K562 (cell line): ENCODE results near the gene CITED2. TPM values are rescaled to one million over a fixed set of nuclear protein-coding genes. Genes with fewer than 3 reads are reported as not detected.

Experiments
- ARHGAP35 ChIP-seq: fragments of 450-650 bp; IDR thresholded peaks from 2 replicates; pipeline ENCODE4 v1.6.1; 2018; ENCODE audit not compliant: partially characterized antibody
- CBFB ChIP-seq: sonication (generic); formaldehyde crosslinking; IDR thresholded peaks from 2 replicates; pipeline ENCODE4 v1.4.0; 2020; ENCODE audit warnings: mild to moderate bottlenecking, missing genetic modification reagents
- CBX3 ChIP-seq, 2 experiments: IDR thresholded peaks; 1 replicate in 1 of 2; 2 replicates in 1 of 2; pipeline ENCODE4 v1.6.1; 2012; ENCODE audit warnings: inconsistent platforms in 2 of 2, low read length in 2 of 2, borderline replicate concordance in 1 of 2, control low read depth in 1 of 2
- ESRRB ChIP-seq: fragments of 250-450 bp; sonication (Bioruptor Pico); IDR thresholded peaks from 2 replicates; pipeline ENCODE4 v1.5.0; 2020; ENCODE audit warnings: mild to moderate bottlenecking, moderate library complexity, borderline replicate concordance
- FOXA1 ChIP-seq: fragments of 450-650 bp; IDR thresholded peaks from 2 replicates; pipeline ENCODE4 v1.6.1; 2016; ENCODE audit warnings: mild to moderate bottlenecking, borderline replicate concordance
- FUS ChIP-seq: fragments of 200-400 bp; formaldehyde crosslinking; optimal IDR thresholded peaks from 2 replicates; pipeline ENCODE3; 2017; ENCODE audit warnings: low read depth, low read length
- GABPB1 ChIP-seq: sonication (generic); formaldehyde crosslinking; IDR thresholded peaks from 2 replicates; pipeline ENCODE4 v1.8.0; 2022; ENCODE audit warnings: mild to moderate bottlenecking, missing genetic modification reagents
- MEF2A ChIP-seq: IDR thresholded peaks from 2 replicates; pipeline ENCODE4 v1.6.1; 2011; ENCODE audit warnings: low read depth, mild to moderate bottlenecking, low read length, moderate library complexity; ENCODE audit not compliant: control insufficient read depth
- RBM34 ChIP-seq: fragments of 200-400 bp; formaldehyde crosslinking; IDR thresholded peaks from 2 replicates; pipeline ENCODE4 v1.6.1; 2018; ENCODE audit warnings: low read length, borderline replicate concordance; ENCODE audit not compliant: insufficient read depth
- ZBTB17 ChIP-seq: fragments of 450-650 bp; formaldehyde crosslinking; IDR thresholded peaks from 2 replicates; pipeline ENCODE4 v1.4.0; 2020; ENCODE audit warnings: mild to moderate bottlenecking
- ZNF23 ChIP-seq: fragments of 250-450 bp; sonication (Bioruptor Pico); IDR thresholded peaks from 2 replicates; pipeline ENCODE4 v1.4.0; 2020; ENCODE audit warnings: mild to moderate bottlenecking
- ZNF764 ChIP-seq: fragments of 250-450 bp; sonication (Bioruptor Pico); IDR thresholded peaks from 2 replicates; pipeline ENCODE4 v1.4.0; 2020; ENCODE audit warnings: low read depth, mild to moderate bottlenecking, moderate library complexity
- polyA plus RNA-seq, 8 experiments: library from polyadenylated mRNA; depleted of rRNA in 4 of 8; stranded (reverse) in 5 of 8; unstranded in 3 of 8; fragments of >200 nt; fragmentation: Nextera tagmentation in 2 of 8; fragmentation: Illumina TruSeq in 1 of 8; extraction: Ambion mirVana in 2 of 8; extraction: Trizol in 1 of 8; gene quantifications; 2 replicates each; pipeline versions ENCODE4 v1.2.1 to v1.2.3, GENCODE V29; 2011 to 2014; ENCODE audit warnings: inconsistent platforms in 1 of 8, missing spikeins in 1 of 8
- total RNA-seq, 7 experiments: library from RNA; depleted of rRNA in 6 of 7; stranded (reverse); fragments of >200 nt in 6 of 7; fragmentation: Illumina TruSeq in 2 of 7; extraction: Trizol in 2 of 7; gene quantifications; 2 replicates each; pipeline versions ENCODE4 v1.2.1 to v1.2.3, GENCODE V29; 2011 to 2021; ENCODE audit warnings: low replicate concordance in 1 of 7
- TF ChIP-seq, protein P1 (sequence below): sonication (generic); formaldehyde crosslinking; IDR thresholded peaks from 2 replicates; pipeline ENCODE4 v1.8.0; 2022; ENCODE audit warnings: mild to moderate bottlenecking, missing genetic modification reagents, borderline replicate concordance
- TF ChIP-seq, protein P2 (sequence below): fragments of 450-650 bp; formaldehyde crosslinking; IDR thresholded peaks from 2 replicates; pipeline ENCODE4 v1.4.0; 2020; ENCODE audit warnings: mild to moderate bottlenecking, mixed read lengths
- TF ChIP-seq, protein P3 (sequence below): fragments of 250-450 bp; sonication (Bioruptor Pico); IDR thresholded peaks from 2 replicates; pipeline ENCODE4 v1.8.0; 2021; ENCODE audit warnings: mild to moderate bottlenecking, moderate library complexity
- TF ChIP-seq, protein P4 (sequence below), 3 experiments: fragments of 200-800 bp in 1 of 3; sonication (Bioruptor generic) in 1 of 3; sonication (generic) in 1 of 3; formaldehyde crosslinking in 1 of 3; IDR thresholded peaks; 2 replicates each; pipeline versions ENCODE4 v1.6.1 to v1.8.0; 2016 to 2022; ENCODE audit warnings: mild to moderate bottlenecking in 2 of 3, missing compliant biosample characterization in 2 of 3, missing genetic modification characterization in 2 of 3, missing genetic modification reagents in 1 of 3
- TF ChIP-seq, protein P5 (sequence below): fragments of 450-650 bp; IDR thresholded peaks from 2 replicates; pipeline ENCODE4 v1.6.1; 2016; ENCODE audit warnings: missing biosample characterization, missing genetic modification characterization
- TF ChIP-seq, protein P6 (sequence below): sonication (generic); formaldehyde crosslinking; IDR thresholded peaks from 2 replicates; pipeline ENCODE4 v1.8.0; 2022; ENCODE audit warnings: mild to moderate bottlenecking, missing genetic modification reagents

CITED2 gene
- total and polyA plus RNA-seq, 9 of the 15 experiments (the other 6 are each of a cell fraction or from before 2014, with no cell fraction given) = 0.21 to 86.1 (median 17.5) TPM

DNA sequence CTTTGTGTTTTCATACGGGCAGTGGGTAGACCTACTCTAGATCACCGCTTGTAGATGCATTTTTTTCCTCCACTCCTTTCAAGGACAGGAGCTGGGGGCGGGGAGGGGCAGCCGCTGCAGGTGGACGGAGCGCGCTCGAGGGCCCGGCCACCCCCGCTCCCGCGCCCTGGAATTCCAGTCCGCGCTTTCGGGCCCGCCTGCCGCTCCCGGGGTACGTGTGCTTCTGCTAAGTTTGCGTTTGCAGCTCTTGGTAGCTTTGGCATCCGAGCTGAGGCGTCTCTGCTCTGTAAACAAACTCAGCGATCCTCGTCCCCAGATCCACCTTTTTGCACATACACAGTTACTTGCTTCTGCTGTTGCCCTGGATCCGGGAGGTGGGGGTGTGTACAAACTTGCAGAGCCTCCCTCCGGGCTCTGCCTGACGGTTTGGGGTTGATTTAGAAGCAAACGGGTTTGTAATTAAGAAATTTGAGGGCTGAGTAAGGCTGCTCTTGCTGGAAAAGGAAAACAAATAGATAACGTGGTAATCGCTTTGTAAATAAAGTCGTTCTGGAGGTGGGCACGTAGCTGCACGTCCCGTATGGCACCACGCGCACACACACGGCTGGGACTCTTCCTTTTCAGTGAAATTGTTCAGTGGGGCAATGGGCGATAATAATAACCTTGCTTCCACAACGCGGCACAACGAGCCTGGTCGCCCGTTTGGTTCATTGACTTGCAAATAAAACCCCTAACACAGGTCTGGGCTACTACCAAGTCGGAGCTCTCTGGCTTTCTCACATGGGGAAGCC, 973 bp upstream of the CITED2 start (continued):
- TF ChIP-seq, protein P1, sequence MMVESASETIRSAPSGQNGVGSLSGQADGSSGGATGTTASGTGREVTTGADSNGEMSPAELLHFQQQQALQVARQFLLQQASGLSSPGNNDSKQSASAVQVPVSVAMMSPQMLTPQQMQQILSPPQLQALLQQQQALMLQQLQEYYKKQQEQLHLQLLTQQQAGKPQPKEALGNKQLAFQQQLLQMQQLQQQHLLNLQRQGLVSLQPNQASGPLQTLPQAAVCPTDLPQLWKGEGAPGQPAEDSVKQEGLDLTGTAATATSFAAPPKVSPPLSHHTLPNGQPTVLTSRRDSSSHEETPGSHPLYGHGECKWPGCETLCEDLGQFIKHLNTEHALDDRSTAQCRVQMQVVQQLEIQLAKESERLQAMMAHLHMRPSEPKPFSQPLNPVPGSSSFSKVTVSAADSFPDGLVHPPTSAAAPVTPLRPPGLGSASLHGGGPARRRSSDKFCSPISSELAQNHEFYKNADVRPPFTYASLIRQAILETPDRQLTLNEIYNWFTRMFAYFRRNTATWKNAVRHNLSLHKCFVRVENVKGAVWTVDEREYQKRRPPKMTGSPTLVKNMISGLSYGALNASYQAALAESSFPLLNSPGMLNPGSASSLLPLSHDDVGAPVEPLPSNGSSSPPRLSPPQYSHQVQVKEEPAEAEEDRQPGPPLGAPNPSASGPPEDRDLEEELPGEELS (CRISPR knock-in tag) = peak; percentile 58
- TF ChIP-seq ZNF764 (CRISPR knock-in tag) = no peak
- no peak for TF ChIP-seq ZNF23
- TF ChIP-seq CBFB (CRISPR knock-in tag) = no peak
- peak in 1 of 2 experiments; percentile 64; a peak in 1 of 3 replicates for TF ChIP-seq CBX3 (IDR thresholded peaks at IDR 0.05; ENCODE audit: borderline replicate concordance in 1 of 2, low read length in 2 of 2)
- no peak for TF ChIP-seq MEF2A
- TF ChIP-seq ZBTB17 (CRISPR knock-in tag) = peak; percentile 74
- TF ChIP-seq FUS = no peak
- TF ChIP-seq RBM34 = no peak
- TF ChIP-seq ARHGAP35 = no peak
- TF ChIP-seq, protein P2, sequence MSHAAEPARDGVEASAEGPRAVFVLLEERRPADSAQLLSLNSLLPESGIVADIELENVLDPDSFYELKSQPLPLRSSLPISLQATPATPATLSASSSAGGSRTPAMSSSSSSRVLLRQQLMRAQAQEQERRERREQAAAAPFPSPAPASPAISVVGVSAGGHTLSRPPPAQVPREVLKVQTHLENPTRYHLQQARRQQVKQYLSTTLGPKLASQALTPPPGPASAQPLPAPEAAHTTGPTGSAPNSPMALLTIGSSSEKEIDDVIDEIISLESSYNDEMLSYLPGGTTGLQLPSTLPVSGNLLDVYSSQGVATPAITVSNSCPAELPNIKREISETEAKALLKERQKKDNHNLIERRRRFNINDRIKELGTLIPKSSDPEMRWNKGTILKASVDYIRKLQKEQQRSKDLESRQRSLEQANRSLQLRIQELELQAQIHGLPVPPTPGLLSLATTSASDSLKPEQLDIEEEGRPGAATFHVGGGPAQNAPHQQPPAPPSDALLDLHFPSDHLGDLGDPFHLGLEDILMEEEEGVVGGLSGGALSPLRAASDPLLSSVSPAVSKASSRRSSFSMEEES (CRISPR knock-in tag) = no peak
- TF ChIP-seq, protein P3, sequence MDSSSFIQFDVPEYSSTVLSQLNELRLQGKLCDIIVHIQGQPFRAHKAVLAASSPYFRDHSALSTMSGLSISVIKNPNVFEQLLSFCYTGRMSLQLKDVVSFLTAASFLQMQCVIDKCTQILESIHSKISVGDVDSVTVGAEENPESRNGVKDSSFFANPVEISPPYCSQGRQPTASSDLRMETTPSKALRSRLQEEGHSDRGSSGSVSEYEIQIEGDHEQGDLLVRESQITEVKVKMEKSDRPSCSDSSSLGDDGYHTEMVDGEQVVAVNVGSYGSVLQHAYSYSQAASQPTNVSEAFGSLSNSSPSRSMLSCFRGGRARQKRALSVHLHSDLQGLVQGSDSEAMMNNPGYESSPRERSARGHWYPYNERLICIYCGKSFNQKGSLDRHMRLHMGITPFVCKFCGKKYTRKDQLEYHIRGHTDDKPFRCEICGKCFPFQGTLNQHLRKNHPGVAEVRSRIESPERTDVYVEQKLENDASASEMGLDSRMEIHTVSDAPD (CRISPR knock-in tag) = no peak
- TF ChIP-seq, protein P4, sequence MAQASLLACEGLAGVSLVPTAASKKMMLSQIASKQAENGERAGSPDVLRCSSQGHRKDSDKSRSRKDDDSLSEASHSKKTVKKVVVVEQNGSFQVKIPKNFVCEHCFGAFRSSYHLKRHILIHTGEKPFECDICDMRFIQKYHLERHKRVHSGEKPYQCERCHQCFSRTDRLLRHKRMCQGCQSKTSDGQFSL (CRISPR knock-in tag; IDR thresholded peaks at IDR 0.05) = peak; percentile 74; the same call in 1 of the 2 replicates
- TF ChIP-seq, protein P4 (tag; IDR thresholded peaks at IDR 0.05) = no peak; a peak in 1 of 4 replicates
- peak; percentile 56; the same call in 1 of the 2 replicates for TF ChIP-seq FOXA1
- no peak for TF ChIP-seq ESRRB (CRISPR knock-in tag)
- TF ChIP-seq, protein P5, sequence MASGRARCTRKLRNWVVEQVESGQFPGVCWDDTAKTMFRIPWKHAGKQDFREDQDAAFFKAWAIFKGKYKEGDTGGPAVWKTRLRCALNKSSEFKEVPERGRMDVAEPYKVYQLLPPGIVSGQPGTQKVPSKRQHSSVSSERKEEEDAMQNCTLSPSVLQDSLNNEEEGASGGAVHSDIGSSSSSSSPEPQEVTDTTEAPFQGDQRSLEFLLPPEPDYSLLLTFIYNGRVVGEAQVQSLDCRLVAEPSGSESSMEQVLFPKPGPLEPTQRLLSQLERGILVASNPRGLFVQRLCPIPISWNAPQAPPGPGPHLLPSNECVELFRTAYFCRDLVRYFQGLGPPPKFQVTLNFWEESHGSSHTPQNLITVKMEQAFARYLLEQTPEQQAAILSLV = no peak
- no peak for TF ChIP-seq GABPB1
- TF ChIP-seq, protein P6, sequence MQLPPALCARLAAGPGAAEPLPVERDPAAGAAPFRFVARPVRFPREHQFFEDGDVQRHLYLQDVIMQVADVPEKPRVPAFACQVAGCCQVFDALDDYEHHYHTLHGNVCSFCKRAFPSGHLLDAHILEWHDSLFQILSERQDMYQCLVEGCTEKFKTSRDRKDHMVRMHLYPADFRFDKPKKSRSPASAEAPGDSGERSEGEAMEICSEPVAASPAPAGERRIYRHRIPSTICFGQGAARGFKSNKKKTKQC (CRISPR knock-in tag) = peak; percentile 44; the same call in 1 of the 2 replicates
